GM12891 (cell line): ENCODE results near the gene UPP2.

Experiments
- DNase-seq: peaks from one replicate; pipeline ENCODE4 v3.0.0; 2011; ENCODE audit warnings: low spot score; ENCODE audit not compliant: insufficient read length
- FAIRE-seq: peaks from 2 replicates; lab custom pipeline; 2011; peaks lifted over from hg19 to GRCh38; lab: Jason Lieb, UNC
- PAX5 ChIP-seq: IDR thresholded peaks from 2 replicates; pipeline ENCODE4 v1.6.1; 2011; ENCODE audit warnings: low read length, moderate library complexity, mild to moderate bottlenecking; ENCODE audit not compliant: insufficient read depth, severe bottlenecking
- POLR2A ChIP-seq: IDR thresholded peaks from 2 replicates; pipeline ENCODE4 v1.6.1; 2011; ENCODE audit warnings: low read depth, low read length, control low read depth
- POLR2AphosphoS5 ChIP-seq: IDR thresholded peaks from 2 replicates; pipeline ENCODE4 v1.6.1; 2011; ENCODE audit warnings: low read depth, low read length, control low read depth
- POU2F2 ChIP-seq: IDR thresholded peaks from 2 replicates; pipeline ENCODE4 v1.6.1; 2011; ENCODE audit warnings: low read depth, mild to moderate bottlenecking, control low read depth, low read length, moderate library complexity
- SPI1 ChIP-seq: IDR thresholded peaks from 2 replicates; pipeline ENCODE4 v1.6.1; 2011; ENCODE audit warnings: low read depth, low read length, control low read depth
- TAF1 ChIP-seq: IDR thresholded peaks from 2 replicates; pipeline ENCODE4 v1.6.1; 2011; ENCODE audit warnings: low read depth, low read length, control low read depth

The UPP2 gene

DNA sequence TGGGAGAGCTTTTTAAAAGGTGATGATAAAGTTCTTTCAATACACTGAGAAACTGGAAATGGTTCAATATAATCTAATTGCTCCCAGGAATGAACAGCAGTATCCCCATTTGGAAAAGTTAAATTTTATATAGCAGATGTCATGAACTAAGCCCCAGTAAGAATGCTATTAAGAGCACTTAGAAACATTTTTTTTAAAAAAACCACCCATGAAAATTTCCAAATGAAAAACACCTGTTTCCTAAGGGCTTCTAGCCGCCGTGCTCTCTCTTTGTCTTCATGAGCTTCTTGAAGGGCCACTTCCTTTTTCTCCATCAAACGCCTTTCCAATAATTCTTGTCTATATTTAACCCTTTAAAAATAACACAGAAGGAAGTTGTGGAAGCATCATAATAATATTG lies 77.0 kb downstream of the UPP2 start:
- FAIRE-seq: no peak
- DNase-seq: no peak
- TF ChIP-seq SPI1: no peak
- TF ChIP-seq POU2F2: no peak
- TF ChIP-seq POLR2A: no peak
- TF ChIP-seq PAX5: no peak
- TF ChIP-seq TAF1: no peak
- no peak for TF ChIP-seq POLR2AphosphoS5

DNA sequence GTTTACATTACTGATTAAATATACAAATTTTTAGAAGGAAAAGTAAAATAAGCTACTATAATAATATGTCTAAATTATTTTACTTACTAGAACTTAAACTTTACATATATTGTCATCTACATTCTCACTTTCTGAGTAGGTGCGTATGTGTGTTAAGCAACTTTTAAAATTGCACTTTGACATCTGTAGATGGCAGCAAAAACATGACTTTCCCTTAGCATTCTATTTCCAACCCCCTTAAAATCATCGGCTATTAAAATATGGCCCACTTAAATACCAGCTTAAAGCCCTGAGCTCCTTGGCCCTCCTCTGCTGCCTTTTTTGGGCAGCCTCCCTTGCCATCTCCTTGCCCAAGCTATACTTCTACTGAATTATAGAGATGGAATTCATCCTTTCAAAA lies 78.0 kb downstream of the UPP2 start:
- peak; percentile 51 for FAIRE-seq
- DNase-seq: no peak
- TF ChIP-seq TAF1 (no peak), POLR2A (no peak), POLR2AphosphoS5 (no peak), POU2F2 (no peak)

DNA sequence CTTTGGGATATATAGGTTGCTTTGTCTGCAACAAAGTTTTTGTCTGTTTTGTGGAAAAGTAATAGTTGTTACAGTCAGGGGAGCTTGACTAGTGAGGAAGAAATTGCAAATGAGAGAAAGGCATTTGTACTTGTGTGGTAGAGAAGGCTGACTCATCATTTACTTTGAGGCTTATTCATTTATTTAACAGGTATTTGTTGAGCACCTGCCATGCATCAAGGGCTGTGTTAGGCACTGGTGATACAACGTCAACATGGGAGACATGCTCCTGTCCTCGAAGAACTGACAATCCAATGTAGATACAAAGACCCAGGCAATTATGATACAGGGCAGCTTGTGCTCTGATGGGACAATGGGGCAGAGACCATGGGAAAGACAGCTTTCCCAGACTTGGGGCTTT lies 79.5 kb downstream of the UPP2 start:
- DNase-seq: no peak
- FAIRE-seq: no peak
- no peak for TF ChIP-seq TAF1
- no peak for TF ChIP-seq PAX5
- TF ChIP-seq POLR2A: no peak
- no peak for TF ChIP-seq POLR2AphosphoS5
- TF ChIP-seq SPI1: no peak
- no peak for TF ChIP-seq POU2F2

DNA sequence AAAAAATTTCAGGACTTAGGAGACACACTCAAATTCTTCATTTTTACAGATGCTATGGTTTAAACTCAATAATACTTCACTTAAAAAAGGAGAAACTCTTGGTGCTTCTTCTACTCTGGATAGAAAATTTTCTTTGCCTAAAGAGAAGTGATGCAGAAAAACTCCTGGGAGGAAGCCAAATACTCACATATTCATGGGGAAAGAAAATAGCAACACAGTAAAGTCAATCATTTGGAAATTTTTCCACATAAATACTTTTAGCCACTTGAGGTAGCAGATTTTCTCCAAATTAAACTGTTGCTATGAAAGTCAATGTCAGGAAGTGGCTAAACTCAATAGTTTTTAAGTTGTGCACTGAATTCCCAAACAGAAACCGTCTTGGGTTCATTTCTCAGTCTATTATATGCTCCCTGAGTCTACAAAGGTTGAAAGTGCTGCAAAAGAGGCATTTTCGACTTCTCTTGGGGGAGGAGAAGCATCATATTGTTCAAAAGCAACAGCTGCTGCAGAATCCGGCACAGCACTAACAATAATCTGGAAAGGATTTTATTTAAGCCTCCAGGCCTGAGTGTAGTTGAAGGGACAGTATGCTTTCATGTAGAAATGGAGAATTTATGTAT lies 81.1 kb downstream of the UPP2 start:
- no peak for FAIRE-seq
- DNase-seq: no peak
- TF ChIP-seq TAF1 (no peak), POLR2AphosphoS5 (no peak), POLR2A (no peak), SPI1 (no peak), PAX5 (no peak), POU2F2 (no peak)

DNA sequence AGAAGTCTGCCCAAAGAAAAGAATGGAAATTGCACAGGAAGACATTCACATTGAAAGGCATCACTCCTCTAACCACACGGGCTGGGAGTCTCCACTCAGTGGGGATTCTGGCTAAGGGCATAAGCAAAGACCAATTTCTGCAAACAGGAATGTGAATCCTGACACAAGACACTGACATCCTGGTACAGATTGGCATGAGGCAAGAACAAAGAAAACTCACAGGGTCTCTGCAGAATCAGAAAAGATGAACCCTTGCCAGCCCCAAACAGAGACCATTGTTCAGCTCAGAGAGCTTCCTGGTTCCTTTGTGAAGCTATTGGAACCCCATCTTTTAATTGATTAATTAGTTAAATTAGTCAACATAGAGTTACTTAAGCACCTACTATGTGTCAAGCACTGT lies 82.3 kb downstream of the UPP2 start:
- FAIRE-seq (no peak), DNase-seq (no peak)
- TF ChIP-seq POLR2AphosphoS5 (no peak), PAX5 (no peak), POU2F2 (no peak), POLR2A (no peak), SPI1 (no peak), TAF1 (no peak)

DNA sequence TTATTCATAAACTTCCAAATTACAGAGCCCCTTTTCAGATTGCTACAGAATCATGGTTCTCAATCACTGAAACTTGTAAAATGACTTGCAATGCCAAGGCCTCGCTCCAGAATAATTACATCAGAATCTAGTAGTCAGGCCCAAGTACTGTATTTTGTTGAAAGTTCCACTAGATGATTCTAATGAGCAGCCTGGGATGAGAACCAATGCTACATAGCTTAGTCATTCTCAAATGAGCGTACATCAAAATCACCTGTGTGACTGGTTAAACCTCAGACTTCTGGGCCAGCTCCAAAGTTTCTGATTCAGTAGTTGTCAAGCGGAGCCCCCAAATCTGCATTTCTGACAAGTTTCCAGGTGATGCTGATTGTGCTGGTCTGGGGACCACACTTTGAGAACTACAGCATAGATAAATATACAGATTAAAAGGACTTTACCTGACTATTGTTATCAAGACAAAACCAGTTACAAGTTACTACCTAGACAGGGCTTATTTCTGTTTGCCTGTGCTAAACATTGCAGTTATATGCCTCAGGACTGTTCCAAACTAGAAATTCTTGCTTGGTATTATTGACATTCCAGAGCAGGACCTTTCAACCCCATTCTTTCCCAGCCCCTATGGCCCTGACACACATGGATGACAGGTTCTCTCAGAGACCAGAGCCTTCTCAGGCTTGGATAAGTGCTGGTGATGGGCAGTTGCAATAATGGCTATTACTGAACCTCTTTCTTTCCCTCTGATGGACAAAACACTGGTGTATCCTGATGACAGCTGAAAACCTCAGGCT lies 83.1 kb downstream of the UPP2 start:
- TF ChIP-seq TAF1 (no peak), POLR2A (no peak), POLR2AphosphoS5 (no peak), SPI1 (no peak), PAX5 (no peak), POU2F2 (no peak)
- DNase-seq (no peak), FAIRE-seq (no peak)
